NCI-H2171 (cell line): ENCODE results near the gene RPH3AL.
"Not testable (repeated sequence)": the region's sequence is repeated elsewhere in the genome, so short reads cannot be mapped to it uniquely, and the experiment has no call there.

Source experiments
- DNase-seq: peaks from one replicate; lab custom pipeline; 2025; lab: John Stamatoyannopoulos, UW

RPH3AL gene

DNA sequence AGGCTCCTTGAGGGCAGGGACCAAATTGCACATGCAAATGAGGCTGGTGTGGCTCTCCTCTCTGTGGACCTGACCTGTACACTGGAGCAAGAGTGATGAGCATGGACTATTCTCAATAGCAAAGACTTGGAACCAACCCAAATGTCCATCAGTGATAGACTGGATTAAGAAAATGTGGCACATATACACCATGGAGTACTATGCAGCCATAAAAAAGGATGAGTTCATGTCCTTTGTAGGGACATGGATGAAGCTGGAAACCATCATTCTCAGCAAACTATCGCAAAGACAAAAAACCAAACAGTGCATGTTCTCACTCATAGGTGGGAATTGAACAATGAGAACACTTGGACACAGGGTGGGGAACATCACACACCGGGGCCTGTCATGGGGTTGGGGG is 128.0 kb downstream of the RPH3AL start:
- not testable (repeated sequence) for DNase-seq

DNA sequence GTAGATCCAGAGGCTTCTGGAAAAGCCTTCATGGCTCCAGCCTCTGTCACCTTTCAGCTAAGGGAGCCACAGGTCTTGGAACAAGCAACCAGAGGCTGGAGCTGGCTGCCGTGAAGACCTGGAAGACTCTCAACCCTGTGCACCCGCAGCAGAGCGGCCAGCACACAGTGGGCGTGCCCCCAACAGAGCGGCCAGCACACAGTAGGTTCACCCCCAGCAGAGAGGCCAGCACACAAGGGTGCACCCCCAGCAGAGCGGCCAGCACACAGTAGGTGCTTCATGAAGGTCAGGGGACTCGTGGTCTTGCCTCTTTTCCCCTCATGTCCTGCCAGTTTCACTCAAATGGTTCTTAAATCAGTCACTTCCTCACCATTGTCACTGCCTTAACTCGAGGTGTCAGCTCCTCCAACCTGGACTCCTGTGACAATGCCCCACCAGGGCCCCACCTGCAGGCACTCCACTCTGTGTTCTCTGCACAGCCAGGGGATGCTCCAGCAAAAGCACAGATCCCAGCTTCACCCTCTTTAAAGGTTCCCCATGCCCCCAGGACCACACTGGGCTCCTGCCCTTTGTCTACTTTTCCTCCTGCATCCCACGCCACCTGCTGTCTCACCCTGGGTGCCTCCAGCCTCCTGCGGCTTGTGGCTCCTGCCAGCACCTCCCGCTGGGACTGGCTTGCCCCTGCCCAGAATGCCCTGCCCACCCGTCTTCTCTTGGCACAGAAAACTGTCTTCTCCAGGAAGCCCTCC is 128.7 kb downstream of the RPH3AL start:
- DNase-seq, result no peak

GRCh38 chr17:222172-222571 is 130.4 kb downstream of the RPH3AL start:
- no peak for DNase-seq

DNA sequence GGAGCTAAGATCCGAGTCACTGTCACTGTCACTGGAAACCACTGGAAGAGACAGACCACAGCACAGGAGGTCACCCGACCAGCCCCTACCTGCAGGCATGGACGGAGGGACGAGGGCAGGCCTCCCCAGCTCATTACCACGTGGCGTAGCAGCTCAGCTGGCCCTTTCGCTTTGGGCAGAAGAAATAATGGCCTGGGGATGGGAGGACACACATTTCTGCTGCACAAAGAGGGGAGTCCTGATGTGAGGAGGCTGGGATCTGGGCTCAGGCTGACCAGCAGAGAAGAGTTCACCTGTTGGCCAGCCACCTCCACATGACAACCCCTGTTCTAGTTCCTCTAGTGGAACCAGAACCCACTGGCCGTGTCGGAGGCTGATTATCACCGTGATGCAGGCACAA is 132.9 kb downstream of the RPH3AL start:
- no peak for DNase-seq

DNA sequence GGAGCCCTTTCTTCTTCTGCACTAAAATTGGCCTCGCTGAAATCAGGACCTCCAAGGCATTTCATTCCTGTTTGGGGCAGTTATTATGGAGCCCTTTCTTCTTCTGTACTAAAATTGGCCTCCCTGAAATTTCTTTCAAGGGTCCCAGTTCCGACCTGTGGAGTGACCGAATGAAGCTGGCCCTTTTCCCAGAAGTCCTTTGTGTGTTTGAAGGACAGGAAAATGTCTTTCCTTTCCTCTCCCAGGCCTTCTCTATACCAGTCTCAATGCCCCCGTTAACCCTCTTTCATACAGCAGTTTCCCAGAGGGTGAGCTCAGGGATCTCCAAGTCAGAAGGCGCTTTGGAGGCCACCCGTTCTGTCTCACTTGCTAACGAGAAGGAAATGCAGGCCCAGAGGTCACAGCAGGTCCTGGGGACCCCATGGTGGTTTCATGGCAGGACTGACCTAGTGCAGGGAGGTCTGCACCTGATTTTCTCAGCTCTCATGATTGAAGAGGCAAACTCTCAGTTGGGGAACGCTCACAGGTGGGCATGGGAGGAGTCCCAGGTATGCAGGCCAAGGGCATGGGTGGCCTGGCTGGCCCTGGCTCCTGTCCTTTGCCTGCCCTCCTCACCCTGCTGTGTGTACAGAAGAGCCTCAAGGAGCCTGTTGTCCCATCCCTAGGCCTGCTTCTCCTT is 134.0 kb downstream of the RPH3AL start:
- no peak for DNase-seq

- DNase-seq, result no peak
Measured at GRCh38 chr17:216625-217024, 136.0 kb downstream of the RPH3AL start.

GRCh38 chr17:215563-216478 is 136.8 kb downstream of the RPH3AL start:
- not testable (repeated sequence) for DNase-seq

DNA sequence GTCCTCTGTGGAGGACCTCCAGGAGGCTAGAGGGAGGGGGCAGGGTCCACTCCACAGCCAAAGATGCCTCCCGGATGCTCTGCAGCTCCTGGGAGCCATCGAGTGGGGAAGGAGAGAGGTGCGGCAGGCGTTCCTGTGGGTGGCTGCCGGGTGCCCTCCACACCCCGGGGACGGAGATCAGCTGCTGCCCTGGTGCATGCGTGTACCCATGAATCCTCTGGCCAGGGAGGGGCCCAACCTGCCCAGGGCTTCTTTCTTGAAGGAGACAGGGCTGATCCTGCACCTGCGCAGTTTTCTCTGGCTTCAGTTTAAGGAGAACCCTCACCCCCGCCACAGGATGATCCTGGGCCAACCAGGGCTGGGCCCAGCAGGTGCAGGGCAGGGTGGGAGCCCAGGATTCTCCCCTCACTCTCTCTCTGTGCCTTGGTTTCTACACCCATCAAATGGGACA is 137.7 kb downstream of the RPH3AL start:
- DNase-seq, result no peak

DNA sequence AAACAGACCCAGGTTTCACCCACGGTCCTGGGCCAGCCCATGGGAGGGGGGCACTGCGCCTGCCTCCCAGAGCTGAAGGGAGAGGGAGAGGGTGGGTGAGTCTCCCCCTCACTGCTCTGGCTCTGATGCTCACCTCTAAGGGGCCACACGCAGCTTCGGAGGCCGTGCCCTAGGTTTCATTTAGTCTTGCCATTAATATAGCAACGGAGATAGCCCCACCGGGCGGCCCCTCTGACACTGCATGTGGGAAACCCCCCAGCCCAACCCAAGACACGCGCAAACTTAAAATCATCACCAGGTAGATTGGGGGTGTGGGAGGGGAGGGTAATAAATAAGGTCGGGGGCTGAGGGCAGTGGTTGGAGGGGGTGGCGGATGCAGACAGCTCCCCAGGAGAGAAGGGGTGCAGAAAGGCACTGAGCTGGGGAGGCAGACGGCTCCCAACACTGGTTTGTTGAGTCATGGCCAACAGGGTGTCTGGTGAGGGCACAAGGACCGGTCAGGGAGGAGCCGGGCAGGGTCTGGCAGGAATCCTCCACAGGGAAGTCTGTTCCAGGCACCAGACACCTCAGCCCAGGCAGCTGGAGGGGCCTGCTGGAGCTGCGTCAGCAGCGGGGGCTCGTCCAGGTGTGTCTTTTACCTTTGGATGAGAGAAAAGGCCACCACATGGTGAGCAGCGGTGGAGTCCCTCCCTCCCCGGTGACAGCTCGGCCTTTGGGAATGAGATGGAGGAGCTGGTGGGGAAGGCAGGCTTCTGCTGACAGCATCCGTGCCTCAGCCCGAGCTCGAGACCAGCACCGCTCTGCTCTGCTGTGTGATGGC is 139.1 kb downstream of the RPH3AL start:
- DNase-seq, result no peak

GRCh38 chr17:210402-210801 is 142.2 kb downstream of the RPH3AL start:
- no peak for DNase-seq

DNA sequence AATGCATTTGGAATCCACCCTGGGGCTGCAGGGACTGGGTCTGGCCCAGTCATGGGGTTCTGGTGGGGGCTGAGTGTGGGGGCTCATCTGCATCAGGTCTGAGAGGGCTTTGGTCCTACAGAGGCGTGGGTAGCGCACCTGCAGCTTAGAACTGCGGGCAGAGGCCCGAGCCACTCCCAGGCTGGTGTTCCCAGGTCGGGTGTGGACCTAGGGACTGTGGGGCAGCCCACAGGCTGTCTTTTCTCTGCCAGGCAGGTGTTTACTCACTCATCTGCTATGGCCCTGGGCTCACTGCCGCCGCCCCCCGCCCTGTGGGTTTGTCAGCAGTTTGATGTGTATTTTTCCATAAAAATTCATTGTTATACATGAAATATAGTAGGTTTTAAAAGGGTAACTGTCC is 144.2 kb downstream of the RPH3AL start:
- no peak for DNase-seq

DNA sequence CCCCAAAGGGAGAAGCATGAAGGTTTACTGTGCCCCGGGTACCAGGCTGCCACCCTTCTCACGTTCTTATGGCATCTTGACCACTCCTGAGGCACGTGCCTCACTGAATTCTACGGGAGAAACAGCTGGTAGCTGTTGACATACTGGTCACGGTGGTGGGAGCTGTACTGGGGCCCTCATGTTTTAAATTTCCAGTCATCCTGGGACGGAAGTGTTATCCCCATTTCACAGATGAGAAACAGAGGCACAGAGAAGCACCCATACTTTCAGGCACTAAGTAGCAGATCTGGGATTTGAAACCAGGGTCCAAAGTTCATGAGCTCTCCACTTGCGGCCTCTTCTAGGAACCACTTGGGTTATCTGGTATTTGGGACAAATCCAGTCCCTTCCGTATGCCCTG is 144.8 kb downstream of the RPH3AL start:
- DNase-seq, result no peak

- DNase-seq, result no peak
Measured at GRCh38 chr17:206941-207560, 145.6 kb downstream of the RPH3AL start.

GRCh38 chr17:206484-206883 is 146.1 kb downstream of the RPH3AL start:
- not testable (repeated sequence) for DNase-seq

GRCh38 chr17:205817-206216 is 146.8 kb downstream of the RPH3AL start:
- DNase-seq, result no peak

GRCh38 chr17:205148-205669 is 147.4 kb downstream of the RPH3AL start:
- no peak for DNase-seq

DNA sequence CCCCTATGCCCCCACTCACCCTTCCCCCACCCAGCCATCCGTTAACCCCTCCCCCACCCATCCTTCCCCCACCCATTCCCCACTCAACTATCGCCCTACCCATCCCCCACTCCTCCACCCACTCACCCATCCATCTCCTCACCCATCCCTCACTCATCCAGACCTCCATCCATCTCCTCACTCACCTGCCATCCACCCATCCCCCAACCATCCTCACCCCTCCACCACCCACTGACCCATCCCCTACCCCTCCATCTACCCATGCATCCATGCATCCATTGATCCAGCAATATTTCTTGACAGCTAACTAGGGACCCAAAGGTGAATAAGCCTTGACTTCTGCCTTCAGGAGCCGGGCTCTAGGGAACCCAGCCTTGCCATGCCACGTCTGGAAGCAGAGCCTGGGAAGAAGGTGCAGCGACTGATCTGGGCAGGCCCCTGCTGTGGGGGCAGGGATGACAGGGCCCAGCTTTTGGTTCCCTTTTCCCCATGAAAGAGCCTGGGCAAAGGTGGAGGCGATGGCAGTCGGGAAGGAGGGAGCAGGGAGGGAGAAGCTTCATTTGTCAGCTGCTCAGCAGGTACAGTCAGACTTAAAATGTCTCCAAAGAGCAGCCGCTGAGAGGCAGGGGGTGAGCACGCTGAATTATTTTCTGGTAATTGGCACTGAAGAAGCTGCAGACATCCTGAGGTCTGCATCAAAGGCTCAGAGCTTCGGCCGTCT is 148.0 kb downstream of the RPH3AL start:
- DNase-seq, result no peak

DNA sequence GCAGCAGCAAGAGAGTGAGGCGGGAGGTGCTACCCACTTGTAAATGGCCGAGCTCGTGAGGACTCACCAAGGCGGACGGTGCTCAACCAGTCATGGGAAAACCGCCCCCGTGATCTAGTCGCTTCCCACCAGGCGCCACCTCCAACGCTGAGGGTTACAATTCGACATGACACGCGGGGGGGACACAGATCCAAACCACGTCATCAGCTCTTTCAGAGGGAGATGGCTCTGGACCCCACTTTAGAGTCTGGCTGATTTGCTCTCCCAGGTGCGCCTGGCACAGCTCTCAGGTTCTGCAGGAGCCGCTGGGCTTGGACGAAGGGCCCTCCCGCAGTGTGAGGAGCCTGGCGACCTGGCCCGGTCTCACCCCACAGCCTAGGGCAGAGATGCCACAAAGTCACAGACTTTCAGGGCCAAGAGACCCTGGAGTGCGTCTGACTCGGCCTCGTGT is 150.1 kb downstream of the RPH3AL start:
- DNase-seq, result no peak

GRCh38 chr17:201736-202135 is 150.9 kb downstream of the RPH3AL start:
- not testable (repeated sequence) for DNase-seq

DNA sequence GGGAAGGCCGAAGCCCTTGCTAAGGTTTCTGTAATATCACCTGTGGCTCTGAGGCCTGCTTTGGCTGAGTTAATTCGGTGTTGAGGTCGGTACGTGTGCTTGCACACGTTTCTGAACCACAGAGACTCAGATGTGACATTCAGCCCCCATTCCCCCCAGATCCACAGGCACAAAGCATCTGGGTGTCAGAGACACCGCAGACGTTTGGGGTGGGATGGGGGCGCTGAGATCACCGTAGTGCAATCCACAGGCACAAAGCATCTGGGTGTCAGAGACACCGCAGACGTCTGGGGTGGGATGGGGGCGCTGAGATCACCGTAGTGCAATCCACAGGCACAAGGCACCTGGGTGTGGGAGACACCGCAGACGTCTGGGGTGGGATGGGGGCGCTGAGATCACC is 151.3 kb downstream of the RPH3AL start:
- not testable (repeated sequence) for DNase-seq
